ENCODE measurements around the gene ADCK1. TPM values are rescaled to one million over a fixed set of nuclear protein-coding genes. Genes with fewer than 3 reads are reported as not detected.

The ADCK1 gene
- total and polyA plus RNA-seq, 3 donors from 2014 or later, result 7.5 to 14.3 (median 12.3) TPM

DNA sequence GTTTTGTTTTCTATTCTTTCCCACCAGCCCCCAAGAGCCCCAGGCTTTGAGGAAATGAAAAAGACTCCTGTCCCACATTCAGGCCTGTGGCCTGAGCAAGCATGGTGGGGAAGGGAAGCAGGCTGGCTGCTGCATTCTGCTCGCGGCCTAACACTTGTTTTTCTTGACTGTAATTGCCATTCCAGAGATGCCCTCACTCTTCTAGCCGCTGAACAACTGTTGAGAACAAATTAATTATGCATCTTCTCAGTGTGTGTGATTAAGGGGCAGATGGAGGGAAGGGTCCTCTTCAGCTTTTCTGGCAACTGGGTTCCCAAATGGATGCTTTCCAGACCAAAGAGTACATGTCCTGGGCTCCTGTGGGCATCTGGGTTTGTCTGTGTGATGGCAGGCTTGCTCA lies 43.3 kb downstream of the ADCK1 start:
- TF ChIP-seq, protein P1, sequence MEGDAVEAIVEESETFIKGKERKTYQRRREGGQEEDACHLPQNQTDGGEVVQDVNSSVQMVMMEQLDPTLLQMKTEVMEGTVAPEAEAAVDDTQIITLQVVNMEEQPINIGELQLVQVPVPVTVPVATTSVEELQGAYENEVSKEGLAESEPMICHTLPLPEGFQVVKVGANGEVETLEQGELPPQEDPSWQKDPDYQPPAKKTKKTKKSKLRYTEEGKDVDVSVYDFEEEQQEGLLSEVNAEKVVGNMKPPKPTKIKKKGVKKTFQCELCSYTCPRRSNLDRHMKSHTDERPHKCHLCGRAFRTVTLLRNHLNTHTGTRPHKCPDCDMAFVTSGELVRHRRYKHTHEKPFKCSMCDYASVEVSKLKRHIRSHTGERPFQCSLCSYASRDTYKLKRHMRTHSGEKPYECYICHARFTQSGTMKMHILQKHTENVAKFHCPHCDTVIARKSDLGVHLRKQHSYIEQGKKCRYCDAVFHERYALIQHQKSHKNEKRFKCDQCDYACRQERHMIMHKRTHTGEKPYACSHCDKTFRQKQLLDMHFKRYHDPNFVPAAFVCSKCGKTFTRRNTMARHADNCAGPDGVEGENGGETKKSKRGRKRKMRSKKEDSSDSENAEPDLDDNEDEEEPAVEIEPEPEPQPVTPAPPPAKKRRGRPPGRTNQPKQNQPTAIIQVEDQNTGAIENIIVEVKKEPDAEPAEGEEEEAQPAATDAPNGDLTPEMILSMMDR (IDR thresholded peaks at IDR 0.05), result no peak
- no peak for TF ChIP-seq POLR2A (IDR thresholded peaks at IDR 0.05)
- Histone ChIP-seq H3K27ac (no peak overlapping the region), H3K4me3 (no peak overlapping the region), H3K27me3 (no peaks in the 10 kb centered on the region), H3K4me1 (no peaks in the 10 kb centered on the region), H3K9me3 (no peaks in the 10 kb centered on the region), H3K36me3 (ENCODE audit: low read depth, missing control alignments) (no peaks in the 10 kb centered on the region)
- WGBS, 2 donors, result 77 to 81% methylated on average over 3 of the region's 3 CpGs
- DNase-seq, result no peak
- intact Hi-C loops (cut with DNase I; ENCODE audit: low total_unique reads), result no loop called here

DNA sequence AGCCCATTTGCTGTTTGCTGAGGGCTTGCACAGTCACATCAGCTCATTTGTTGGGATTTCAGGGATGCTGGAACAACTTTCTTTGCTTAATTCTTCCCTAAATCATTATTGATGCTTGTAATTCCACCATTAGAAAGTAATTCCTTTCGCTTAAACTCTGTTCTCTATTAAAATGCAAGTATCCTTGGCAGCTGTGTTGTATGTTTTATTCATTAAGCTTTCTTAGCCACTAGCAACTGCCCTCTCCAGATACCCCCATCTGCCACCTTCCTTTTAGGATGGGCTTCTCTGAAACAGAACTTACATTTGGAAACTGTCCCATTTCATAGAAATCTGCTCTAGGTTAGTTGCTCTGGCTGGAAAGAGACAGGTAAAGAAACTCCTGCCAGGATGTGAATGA lies 43.7 kb downstream of the ADCK1 start:
- no peaks in the 10 kb centered on the region for H3K9me3 ChIP-seq
- intact Hi-C loops (cut with DNase I; ENCODE audit: low total_unique reads), result no loop called here
- TF ChIP-seq, protein P1 (IDR thresholded peaks at IDR 0.05), result no peak
- TF ChIP-seq POLR2A (IDR thresholded peaks at IDR 0.05), result no peak

DNA sequence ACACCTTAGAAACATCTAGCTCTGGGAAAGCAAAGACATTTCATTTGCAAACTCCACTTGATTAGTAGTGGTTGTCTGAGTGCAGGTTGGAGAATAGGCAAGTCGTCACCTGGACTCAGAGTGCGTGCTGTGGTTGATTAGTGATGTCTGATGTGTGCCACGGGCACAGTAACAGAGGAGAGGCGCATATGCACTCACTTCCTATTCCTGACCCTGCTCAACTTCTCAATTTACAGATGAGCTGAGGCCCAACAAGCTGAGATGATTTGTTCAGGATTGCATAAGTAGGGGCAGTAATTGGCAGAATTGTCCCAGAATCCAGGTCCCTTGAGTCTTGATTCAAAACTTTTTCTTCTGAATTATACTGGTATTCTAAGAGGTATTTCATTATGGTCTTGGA lies 44.9 kb downstream of the ADCK1 start:
- Histone ChIP-seq H3K27me3 (no peaks in the 10 kb centered on the region), H3K4me3 (no peak overlapping the region), H3K27ac (no peak overlapping the region), H3K36me3 (ENCODE audit: low read depth, missing control alignments) (no peaks in the 10 kb centered on the region), H3K4me1 (no peaks in the 10 kb centered on the region), H3K9me3 (no peaks in the 10 kb centered on the region)
- intact Hi-C loops (cut with DNase I; ENCODE audit: low total_unique reads), result no loop called here
- no peak for TF ChIP-seq POLR2A (IDR thresholded peaks at IDR 0.05)
- TF ChIP-seq, protein P1 (IDR thresholded peaks at IDR 0.05), result no peak
- WGBS, 2 donors, result 76 to 78% methylated on average over 4 of the region's 4 CpGs
- no peak for DNase-seq

More for the DNA sequence above, 43.7 kb downstream of the ADCK1 start:
- Histone ChIP-seq H3K4me3 (no peak overlapping the region), H3K27me3 (no peaks in the 10 kb centered on the region), H3K4me1 (no peaks in the 10 kb centered on the region), H3K36me3 (ENCODE audit: low read depth, missing control alignments) (no peaks in the 10 kb centered on the region), H3K27ac (no peak overlapping the region)
- no peak for DNase-seq
- WGBS, 2 donors, result 95 to 97% methylated on average over 1 of the region's 1 CpG

DNA sequence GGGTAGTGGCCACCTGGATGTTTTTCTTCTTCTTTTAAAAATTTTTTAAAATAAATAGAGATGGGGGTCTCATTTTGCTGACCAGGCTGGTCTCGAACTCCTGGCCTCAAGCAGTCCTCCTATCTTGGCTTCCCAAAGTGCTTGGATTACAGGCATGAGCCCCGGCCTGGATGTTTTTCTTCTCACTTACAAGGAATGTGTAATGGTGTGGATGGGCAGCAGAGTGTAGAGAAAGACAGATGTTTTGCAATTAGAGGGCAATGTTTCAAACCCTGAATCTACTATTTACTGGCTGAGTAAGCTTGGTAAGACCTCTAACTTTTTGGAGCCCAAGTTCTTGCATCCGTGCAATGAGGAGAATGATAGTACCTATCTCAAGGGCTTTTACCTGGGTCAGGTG lies 48.1 kb downstream of the ADCK1 start:
- no peak for DNase-seq
- TF ChIP-seq, protein P1 (IDR thresholded peaks at IDR 0.05), result no peak
- no peak for TF ChIP-seq POLR2A (IDR thresholded peaks at IDR 0.05)
- Histone ChIP-seq H3K9me3 (no peaks in the 10 kb centered on the region), H3K4me3 (no peak overlapping the region), H3K4me1 (no peaks in the 10 kb centered on the region), H3K36me3 (ENCODE audit: low read depth, missing control alignments) (no peaks in the 10 kb centered on the region), H3K27ac (no peak overlapping the region), H3K27me3 (no peaks in the 10 kb centered on the region)
- intact Hi-C loops (cut with DNase I; ENCODE audit: low total_unique reads), result no loop called here
- 81 to 91% methylated on average over 3 of the region's 3 CpGs for WGBS, 2 donors

DNA sequence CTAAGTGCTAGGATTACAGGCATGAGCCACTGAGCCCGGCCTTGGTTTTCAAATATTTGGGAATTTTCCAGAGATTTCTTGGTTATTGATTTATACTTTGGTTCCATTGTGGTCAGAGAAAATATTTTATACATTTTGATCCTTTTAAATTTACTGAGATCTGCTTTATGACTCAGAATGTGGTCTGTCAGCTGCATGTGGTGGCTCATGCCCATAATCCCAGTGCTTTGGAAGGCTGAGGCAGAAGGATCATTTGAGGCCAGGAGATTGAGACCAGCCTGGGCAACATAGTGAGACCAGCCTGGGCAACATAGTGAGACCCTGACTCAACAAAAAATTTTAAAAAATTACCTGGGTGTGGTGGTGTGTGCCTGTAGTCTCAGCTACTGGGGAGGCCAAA lies 49.8 kb downstream of the ADCK1 start:
- Histone ChIP-seq H3K36me3 (ENCODE audit: low read depth, missing control alignments) (no peaks in the 10 kb centered on the region), H3K27me3 (no peaks in the 10 kb centered on the region), H3K27ac (no peak overlapping the region), H3K4me3 (no peak overlapping the region), H3K4me1 (no peaks in the 10 kb centered on the region), H3K9me3 (no peaks in the 10 kb centered on the region)
- 85 to 91% methylated on average over 1 of the region's 1 CpG for WGBS, 2 donors
- no peak for TF ChIP-seq POLR2A (IDR thresholded peaks at IDR 0.05)
- TF ChIP-seq, protein P1 (IDR thresholded peaks at IDR 0.05), result no peak
- DNase-seq, result no peak
- intact Hi-C loops (cut with DNase I; ENCODE audit: low total_unique reads), result no loop called here
